Upper lobe of right lung (tissue), 1 donor: ENCODE results near the gene PMM2. TPM values are rescaled to one million over a fixed set of nuclear protein-coding genes. Genes with fewer than 3 reads are reported as not detected.

Source experiments
- ATAC-seq: fragments of 200-7000 bp; cut with Tn5 transposase; one replicate; pipeline ENCODE4 v1.9.1; 2020; ENCODE audit warnings: mild to moderate bottlenecking, moderate library complexity
- DNase-seq: peaks from one replicate; pipeline ENCODE4 v3.0.0-alpha.2; 2020
- H3K27ac ChIP-seq: fragments of 200-600 bp; one replicate; pipeline ENCODE4 v1.8.0; 2022
- H3K27me3 ChIP-seq: fragments of 200-600 bp; one replicate; pipeline ENCODE4 v1.8.0; 2022; ENCODE audit warnings: mild to moderate bottlenecking
- H3K36me3 ChIP-seq: fragments of 200-600 bp; one replicate; pipeline ENCODE4 v1.8.0; 2022
- H3K4me1 ChIP-seq: fragments of 200-600 bp; one replicate; pipeline ENCODE4 v1.8.0; 2022
- H3K4me3 ChIP-seq: fragments of 200-600 bp; one replicate; pipeline ENCODE4 v1.8.0; 2022; ENCODE audit warnings: mild to moderate bottlenecking
- H3K9me3 ChIP-seq: fragments of 200-600 bp; one replicate; pipeline ENCODE4 v1.8.0; 2022
- intact Hi-C: fragments of 100-400 bp; cut with DNase I; formaldehyde crosslinking; loops from one replicate; pipeline ENCODE4 v1.11.0; 2022
- total RNA-seq: library from RNA; stranded (reverse); fragmentation: NEBNext Ultra II Directional; extraction: Animal tissue kit (Norgen Biotek cat#: 25700); gene quantifications from one replicate; pipeline ENCODE4 v1.2.1, GENCODE V29; 2021
- TF ChIP-seq, protein P1 (sequence below): fragments of 200-600 bp; IDR thresholded peaks from one replicate; pipeline ENCODE4 v1.8.0; 2022; ENCODE audit warnings: antibody characterized with exemption
- donor health status: DM: no; HTN: yes; CAD: no; lungs with severe emphysema.

The PMM2 gene
- total RNA-seq, 1 donor from 2014 or later: 36.8 TPM

DNA sequence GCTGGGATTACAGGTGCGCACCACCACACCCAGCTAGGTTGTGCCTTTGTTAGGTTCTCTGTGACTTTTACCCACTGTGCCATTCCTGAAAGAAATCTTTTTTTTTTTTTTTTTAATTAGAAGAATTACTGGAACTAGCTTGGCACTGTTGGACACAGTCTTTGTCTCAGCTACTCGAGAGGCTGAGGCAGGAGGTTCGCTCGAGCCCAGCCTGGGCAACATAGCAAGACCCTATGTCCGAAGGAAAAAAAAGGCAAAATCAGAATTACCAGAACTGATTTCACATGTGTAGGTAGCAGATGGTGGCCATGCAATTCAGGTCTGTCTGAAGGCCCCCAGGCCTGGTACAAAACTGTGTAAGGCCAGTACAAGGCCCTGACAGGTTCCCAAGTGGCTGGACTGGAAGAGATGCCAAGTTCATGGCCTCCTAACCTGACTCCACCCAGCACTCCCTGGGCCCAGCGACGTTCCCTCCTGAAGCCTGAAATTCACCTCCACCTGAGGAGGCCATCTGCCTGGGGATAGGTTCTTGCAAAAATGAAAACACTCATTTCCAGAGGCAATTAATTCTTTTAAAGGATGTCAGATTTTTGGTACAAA, 48.2 kb downstream of the PMM2 start:
- no peak overlapping the region for H3K27ac ChIP-seq
- ATAC-seq (no peak), DNase-seq (no peak)
- H3K4me1 ChIP-seq: peaks cover 15% of the 10 kb centered on the region
- intact Hi-C loops: no loop called here
- H3K36me3 ChIP-seq: peaks cover 29% of the 10 kb centered on the region
- H3K27me3 ChIP-seq: no peaks in the 10 kb centered on the region
- no peaks in the 10 kb centered on the region for H3K9me3 ChIP-seq
- TF ChIP-seq, protein P1, sequence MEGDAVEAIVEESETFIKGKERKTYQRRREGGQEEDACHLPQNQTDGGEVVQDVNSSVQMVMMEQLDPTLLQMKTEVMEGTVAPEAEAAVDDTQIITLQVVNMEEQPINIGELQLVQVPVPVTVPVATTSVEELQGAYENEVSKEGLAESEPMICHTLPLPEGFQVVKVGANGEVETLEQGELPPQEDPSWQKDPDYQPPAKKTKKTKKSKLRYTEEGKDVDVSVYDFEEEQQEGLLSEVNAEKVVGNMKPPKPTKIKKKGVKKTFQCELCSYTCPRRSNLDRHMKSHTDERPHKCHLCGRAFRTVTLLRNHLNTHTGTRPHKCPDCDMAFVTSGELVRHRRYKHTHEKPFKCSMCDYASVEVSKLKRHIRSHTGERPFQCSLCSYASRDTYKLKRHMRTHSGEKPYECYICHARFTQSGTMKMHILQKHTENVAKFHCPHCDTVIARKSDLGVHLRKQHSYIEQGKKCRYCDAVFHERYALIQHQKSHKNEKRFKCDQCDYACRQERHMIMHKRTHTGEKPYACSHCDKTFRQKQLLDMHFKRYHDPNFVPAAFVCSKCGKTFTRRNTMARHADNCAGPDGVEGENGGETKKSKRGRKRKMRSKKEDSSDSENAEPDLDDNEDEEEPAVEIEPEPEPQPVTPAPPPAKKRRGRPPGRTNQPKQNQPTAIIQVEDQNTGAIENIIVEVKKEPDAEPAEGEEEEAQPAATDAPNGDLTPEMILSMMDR: no peak
- H3K4me3 ChIP-seq: no peak overlapping the region

DNA sequence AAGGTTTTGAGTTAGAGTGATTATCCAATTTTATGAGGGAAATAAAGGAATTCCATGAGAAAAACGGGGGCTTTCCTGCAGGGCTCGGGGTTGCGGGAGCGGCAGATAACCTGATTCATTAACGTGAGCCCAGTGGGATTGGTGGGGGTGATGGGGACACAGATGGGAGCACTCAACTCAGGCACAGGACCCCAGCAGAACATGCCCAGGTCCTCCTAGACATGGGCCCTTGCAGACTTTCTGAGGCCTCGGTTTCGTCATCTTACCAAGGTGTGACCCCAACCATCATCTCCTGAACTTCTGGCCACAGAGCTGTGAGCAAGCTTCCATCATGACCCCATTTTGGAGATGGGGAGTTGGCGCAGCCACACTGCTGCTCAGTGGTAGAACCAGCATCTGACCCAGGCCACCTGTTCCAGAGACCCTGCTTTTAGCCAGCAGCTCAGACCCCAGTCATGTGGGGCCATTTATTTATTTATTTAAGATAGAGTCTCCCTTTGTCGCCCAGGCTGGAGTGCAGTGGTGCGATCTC, 48.8 kb downstream of the PMM2 start:
- peaks cover 29% of the 10 kb centered on the region for H3K36me3 ChIP-seq
- ATAC-seq: no peak

DNA sequence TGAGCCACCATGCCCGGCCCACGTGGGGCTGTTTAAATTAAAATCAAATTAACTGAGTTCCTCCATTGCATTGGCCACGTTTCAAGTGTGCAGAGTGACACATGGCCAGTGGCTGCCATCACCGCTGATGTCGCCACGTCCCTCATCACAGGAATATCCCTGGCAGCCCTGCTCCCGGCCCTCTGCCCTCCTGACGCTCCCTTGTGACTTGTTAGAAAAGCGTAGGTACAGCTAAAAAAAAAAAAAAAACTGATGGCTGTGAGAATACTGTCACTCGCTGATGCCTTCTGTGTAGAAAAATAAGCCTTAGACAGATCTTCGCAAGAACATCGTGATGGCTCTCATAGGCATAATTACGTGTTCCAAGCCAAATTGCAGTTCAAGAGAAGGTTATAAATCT, 49.5 kb downstream of the PMM2 start:
- no peak overlapping the region for H3K27ac ChIP-seq
- H3K36me3 ChIP-seq: peaks cover 33% of the 10 kb centered on the region
- peaks cover 18% of the 10 kb centered on the region for H3K4me1 ChIP-seq
- no peak overlapping the region for H3K4me3 ChIP-seq
- ATAC-seq (no peak), DNase-seq (no peak)
- TF ChIP-seq, protein P1: no peak
- intact Hi-C loops: no loop called here
- H3K9me3 ChIP-seq: no peaks in the 10 kb centered on the region
- no peaks in the 10 kb centered on the region for H3K27me3 ChIP-seq

More for the DNA sequence above, 48.8 kb downstream of the PMM2 start:
- H3K4me3 ChIP-seq: no peak overlapping the region
- H3K9me3 ChIP-seq: no peaks in the 10 kb centered on the region
- TF ChIP-seq, protein P1: no peak
- H3K27ac ChIP-seq: no peak overlapping the region
- intact Hi-C loops: no loop called here
- DNase-seq: no peak
- H3K27me3 ChIP-seq: no peaks in the 10 kb centered on the region
- peaks cover 15% of the 10 kb centered on the region for H3K4me1 ChIP-seq

DNA sequence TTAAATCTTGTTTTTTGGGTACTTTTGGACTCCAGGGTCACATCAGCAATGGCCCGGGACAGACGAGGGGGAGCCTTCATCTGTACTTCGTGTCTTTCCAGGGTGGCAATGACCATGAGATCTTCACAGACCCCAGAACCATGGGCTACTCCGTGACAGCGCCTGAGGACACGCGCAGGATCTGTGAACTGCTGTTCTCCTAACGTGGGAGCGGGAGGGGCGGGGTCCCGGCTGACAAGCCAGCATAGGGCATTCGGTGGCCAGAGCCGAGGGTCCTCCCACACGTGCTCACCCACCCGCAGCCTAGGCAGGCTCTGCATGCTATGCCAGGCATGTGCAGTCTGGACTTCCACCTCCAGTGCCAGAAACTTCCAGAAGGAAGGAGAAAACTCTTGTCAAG, 50.0 kb downstream of the PMM2 start:
- Histone ChIP-seq H3K36me3 (peaks cover 37% of the 10 kb centered on the region), H3K4me1 (peaks cover 21% of the 10 kb centered on the region), H3K27me3 (no peaks in the 10 kb centered on the region), H3K9me3 (no peaks in the 10 kb centered on the region), H3K4me3 (no peak overlapping the region), H3K27ac (no peak overlapping the region)
- DNase-seq (peak; percentile 63), ATAC-seq (no peak)
- TF ChIP-seq, protein P1: no peak
- intact Hi-C loops: no loop called here

DNA sequence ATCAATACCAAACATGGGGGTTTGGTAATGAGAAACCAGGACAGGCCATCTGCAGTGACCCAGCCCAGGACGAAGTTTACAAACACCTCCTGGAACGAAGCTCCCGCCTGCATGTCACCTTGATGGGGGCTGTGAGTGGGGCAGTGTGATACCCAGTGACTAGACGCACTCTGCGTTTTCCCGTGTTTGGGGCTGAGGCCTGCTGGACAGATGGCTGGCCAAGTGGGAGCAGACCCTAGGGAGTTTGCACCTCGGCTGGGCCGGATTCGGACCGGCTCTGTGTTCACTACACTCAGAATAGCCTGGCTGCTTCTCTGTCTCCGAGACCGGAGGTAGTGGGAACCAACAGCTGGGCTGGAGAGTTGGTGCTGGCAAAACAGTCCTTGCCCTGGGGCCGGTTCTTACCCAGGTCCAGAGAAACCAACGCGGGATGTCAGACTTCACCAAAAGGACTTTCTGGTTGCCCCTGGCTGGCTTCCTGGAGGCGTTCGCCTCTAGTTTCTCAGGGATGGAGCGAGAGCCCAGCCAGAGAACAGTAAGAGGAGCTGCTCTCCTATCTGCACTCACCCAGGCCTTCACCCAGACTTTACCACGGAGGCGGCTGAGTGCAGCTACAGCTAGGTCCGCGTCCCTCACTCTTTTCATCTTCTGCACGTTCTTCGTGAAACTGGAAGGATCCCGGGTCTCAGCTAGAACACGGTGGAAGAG, 50.7 kb downstream of the PMM2 start:
- ATAC-seq (no peak), DNase-seq (peak; percentile 44)
- peaks cover 21% of the 10 kb centered on the region for H3K4me1 ChIP-seq
- H3K27me3 ChIP-seq: no peaks in the 10 kb centered on the region
- H3K27ac ChIP-seq: no peak overlapping the region
- intact Hi-C loops: no loop called here
- H3K4me3 ChIP-seq: no peak overlapping the region
- TF ChIP-seq, protein P1: no peak
- peaks cover 43% of the 10 kb centered on the region for H3K36me3 ChIP-seq
- no peaks in the 10 kb centered on the region for H3K9me3 ChIP-seq
